Measurements from ENCODE around the gene TULP3.

The TULP3 gene

GRCh38 chr12:2930865-2931264 is 40.2 kb downstream of the TULP3 start:
- no peak for DNase-seq (ENCODE audit: low read depth)

GRCh38 chr12:2933586-2933985 is 42.9 kb downstream of the TULP3 start:
- DNase-seq (ENCODE audit: low read depth) = no peak

- no peak for DNase-seq (ENCODE audit: low read depth)
These were observed 43.7 kb downstream of the TULP3 start for GRCh38 chr12:2934371-2934770.

- no peak for DNase-seq (ENCODE audit: low read depth)
These were observed 45.6 kb downstream of the TULP3 start for GRCh38 chr12:2936301-2936700.

- no peak for DNase-seq (ENCODE audit: low read depth)
These were observed 46.8 kb downstream of the TULP3 start for GRCh38 chr12:2937500-2937899.

GRCh38 chr12:2939191-2939590 is 48.5 kb downstream of the TULP3 start:
- DNase-seq (ENCODE audit: low read depth) = no peak

- DNase-seq (ENCODE audit: low read depth) = no peak
These were observed 49.9 kb downstream of the TULP3 start for GRCh38 chr12:2940564-2940963.

- DNase-seq (ENCODE audit: low read depth) = no peak
These were observed 50.8 kb downstream of the TULP3 start for GRCh38 chr12:2941524-2941923.

- no peak for DNase-seq (ENCODE audit: low read depth)
These were observed 53.8 kb downstream of the TULP3 start for GRCh38 chr12:2944401-2945047.

- no peak for DNase-seq (ENCODE audit: low read depth)
These were observed 58.7 kb downstream of the TULP3 start for GRCh38 chr12:2949411-2949810.

- DNase-seq (ENCODE audit: low read depth) = no peak
These were observed 65.2 kb downstream of the TULP3 start for GRCh38 chr12:2955888-2956287.

- no peak for DNase-seq (ENCODE audit: low read depth)
These were observed 67.2 kb downstream of the TULP3 start for GRCh38 chr12:2957816-2958431.

- no peak for DNase-seq (ENCODE audit: low read depth)
These were observed 67.9 kb downstream of the TULP3 start for GRCh38 chr12:2958432-2959191.

GRCh38 chr12:2959192-2959504 is 68.5 kb downstream of the TULP3 start, which contains the start of gene TEAD4:
Gene TEAD4, plus strand, starts transcription at chr12:2959397.
- DNase-seq (ENCODE audit: low read depth) = no peak

- DNase-seq (ENCODE audit: low read depth) = no peak
These were observed 69.1 kb downstream of the TULP3 start for GRCh38 chr12:2959505-2960389.

- DNase-seq (ENCODE audit: low read depth) = no peak
These were observed 69.8 kb downstream of the TULP3 start for GRCh38 chr12:2960390-2960956.

- DNase-seq (ENCODE audit: low read depth) = no peak
These were observed 70.4 kb downstream of the TULP3 start for GRCh38 chr12:2960996-2961616.

GRCh38 chr12:2961705-2962104 is 71.0 kb downstream of the TULP3 start:
- no peak for DNase-seq (ENCODE audit: low read depth)

- no peak for DNase-seq (ENCODE audit: low read depth)
These were observed 72.6 kb downstream of the TULP3 start for GRCh38 chr12:2963154-2963759.

- DNase-seq (ENCODE audit: low read depth) = no peak
These were observed 73.1 kb downstream of the TULP3 start for GRCh38 chr12:2963760-2964292.

GRCh38 chr12:2967651-2968050 is 77.0 kb downstream of the TULP3 start:
- no peak for DNase-seq (ENCODE audit: low read depth)
